Ascending aorta (tissue), 2 donors: ENCODE results near the gene SMAD6. TPM values are rescaled to one million over a fixed set of nuclear protein-coding genes. Genes with fewer than 3 reads are reported as not detected.

Experiments used
- DNase-seq, 2 donors: peaks; one replicate each; pipeline ENCODE4 v3.0.0-alpha.2; 2019; ENCODE audit warnings: low spot score in 2 of 2
- H3K27ac ChIP-seq, 2 donors: fragments of 200-600 bp; sonication (generic); one replicate each; pipeline ENCODE4 v1.5.1; 2016 to 2017; ENCODE audit warnings: mild to moderate bottlenecking in 1 of 2
- H3K27me3 ChIP-seq: fragments of 200-600 bp; sonication (generic); one replicate; pipeline ENCODE4 v1.5.1; 2017
- H3K36me3 ChIP-seq, 2 donors: fragments of 200-600 bp; sonication (generic); one replicate each; pipeline ENCODE4 v1.5.1; 2016
- H3K4me1 ChIP-seq, 2 donors: fragments of 200-600 bp; sonication (generic); one replicate each; pipeline ENCODE4 v1.5.1; 2016 to 2017; ENCODE audit warnings: mild to moderate bottlenecking in 1 of 2
- H3K4me3 ChIP-seq, 2 donors: fragments of 200-600 bp; sonication (generic); one replicate each; pipeline ENCODE4 v1.5.1; 2016 to 2017; ENCODE audit warnings: mild to moderate bottlenecking in 1 of 2
- H3K9me3 ChIP-seq, 2 donors: fragments of 200-600 bp; sonication (generic); one replicate each; pipeline ENCODE4 v1.5.1; 2016
- CTCF ChIP-seq, 3 experiments: fragments of 200-600 bp in 2 of 3; fragments of 450-650 bp in 1 of 3; sonication (generic) in 2 of 3; IDR thresholded peaks; one replicate each; pipeline ENCODE4 v1.5.1; 2016 to 2019; ENCODE audit warnings: antibody characterized with exemption in 3 of 3, mild to moderate bottlenecking in 1 of 3, moderate library complexity in 1 of 3
- intact Hi-C: fragments of 100-400 bp; cut with DNase I; formaldehyde crosslinking; loops from one replicate; pipeline ENCODE4 v1.15.1; 2023
- total RNA-seq: library from RNA; depleted of rRNA; stranded (reverse); fragments of >200 nt; gene quantifications from one replicate; pipeline ENCODE4 v1.1.0, GENCODE V29; 2016

SMAD6 gene
- total RNA-seq, 1 donor from 2014 or later: 140 TPM

- no peak for TF ChIP-seq CTCF (IDR thresholded peaks at IDR 0.05)
- Histone ChIP-seq H3K36me3 (no peaks in the 10 kb centered on the region), H3K4me3 (no peak overlapping the region), H3K4me1 (peaks cover 15 to 29% of the 10 kb centered on the region in 2 donors), H3K27me3 (no peaks in the 10 kb centered on the region), H3K27ac (peak overlapping the region; percentile 83 to 94), H3K9me3 (no peaks in the 10 kb centered on the region)
- intact Hi-C loops: loop anchor here (1.0 to 2.0 kb wide), 2 partner anchors 29 to 39 kb away; no protein-coding TSS in a partner anchor
- DNase-seq: no peak
Observed at GRCh38 chr15:66803749-66804148, 101.7 kb downstream of the SMAD6 start.

- intact Hi-C loops: no loop called here
- Histone ChIP-seq H3K4me3 (no peak overlapping the region), H3K9me3 (no peaks in the 10 kb centered on the region), H3K36me3 (no peaks in the 10 kb centered on the region), H3K27ac (peak overlapping the region; percentile 31 to 94), H3K27me3 (no peaks in the 10 kb centered on the region), H3K4me1 (peaks cover 15 to 29% of the 10 kb centered on the region in 2 donors)
- no peak for TF ChIP-seq CTCF (IDR thresholded peaks at IDR 0.05)
- peak in 1 of 2 donors; percentile 55 for DNase-seq
Observed at GRCh38 chr15:66805202-66805885, 103.3 kb downstream of the SMAD6 start.

GRCh38 chr15:66808181-66808824 lies 106.3 kb downstream of the SMAD6 start:
- H3K27me3 ChIP-seq: no peaks in the 10 kb centered on the region
- intact Hi-C loops: no loop called here
- H3K4me1 ChIP-seq: peaks cover 3 to 14% of the 10 kb centered on the region in 2 donors
- no peak overlapping the region for H3K27ac ChIP-seq
- H3K9me3 ChIP-seq: peaks cover 0 to 4% of the 10 kb centered on the region in 2 donors
- TF ChIP-seq CTCF (IDR thresholded peaks at IDR 0.05): no peak
- no peaks in the 10 kb centered on the region for H3K36me3 ChIP-seq
- H3K4me3 ChIP-seq: no peak overlapping the region
- DNase-seq: peak in 1 of 2 donors; percentile 50

- intact Hi-C loops: no loop called here
- no peak for DNase-seq
- Histone ChIP-seq H3K27ac (no peak overlapping the region), H3K27me3 (no peaks in the 10 kb centered on the region), H3K4me3 (no peak overlapping the region), H3K36me3 (no peaks in the 10 kb centered on the region), H3K9me3 (peaks cover 0 to 15% of the 10 kb centered on the region in 2 donors), H3K4me1 (peaks cover 0 to 6% of the 10 kb centered on the region in 2 donors)
- TF ChIP-seq CTCF (IDR thresholded peaks at IDR 0.05): no peak
Observed at GRCh38 chr15:66809664-66810063, 107.6 kb downstream of the SMAD6 start.

GRCh38 chr15:66815318-66815717 lies 113.3 kb downstream of the SMAD6 start:
- H3K27me3 ChIP-seq: no peaks in the 10 kb centered on the region
- H3K4me1 ChIP-seq: no peaks in the 10 kb centered on the region
- no peak overlapping the region for H3K27ac ChIP-seq
- no peak for DNase-seq
- no peak overlapping the region for H3K4me3 ChIP-seq
- H3K9me3 ChIP-seq: peaks cover 0 to 20% of the 10 kb centered on the region in 2 donors
- TF ChIP-seq CTCF (IDR thresholded peaks at IDR 0.05): no peak
- no peaks in the 10 kb centered on the region for H3K36me3 ChIP-seq
- intact Hi-C loops: no loop called here
